GM18505 (cell line): ENCODE data around the gene LHX1.

ENCODE experiments used
- ATAC-seq: cut with Tn5 transposase; IDR thresholded peaks from one replicate; pipeline ENCODE4 v1.9.1; 2021; ENCODE audit not compliant: unreplicated experiment
- POLR2A ChIP-seq: IDR thresholded peaks from 4 replicates; pipeline ENCODE4 v1.6.1; 2011; ENCODE audit warnings: borderline replicate concordance; ENCODE audit not compliant: insufficient read depth, insufficient read length; ENCODE audit errors: extremely low read depth

The LHX1 gene

DNA sequence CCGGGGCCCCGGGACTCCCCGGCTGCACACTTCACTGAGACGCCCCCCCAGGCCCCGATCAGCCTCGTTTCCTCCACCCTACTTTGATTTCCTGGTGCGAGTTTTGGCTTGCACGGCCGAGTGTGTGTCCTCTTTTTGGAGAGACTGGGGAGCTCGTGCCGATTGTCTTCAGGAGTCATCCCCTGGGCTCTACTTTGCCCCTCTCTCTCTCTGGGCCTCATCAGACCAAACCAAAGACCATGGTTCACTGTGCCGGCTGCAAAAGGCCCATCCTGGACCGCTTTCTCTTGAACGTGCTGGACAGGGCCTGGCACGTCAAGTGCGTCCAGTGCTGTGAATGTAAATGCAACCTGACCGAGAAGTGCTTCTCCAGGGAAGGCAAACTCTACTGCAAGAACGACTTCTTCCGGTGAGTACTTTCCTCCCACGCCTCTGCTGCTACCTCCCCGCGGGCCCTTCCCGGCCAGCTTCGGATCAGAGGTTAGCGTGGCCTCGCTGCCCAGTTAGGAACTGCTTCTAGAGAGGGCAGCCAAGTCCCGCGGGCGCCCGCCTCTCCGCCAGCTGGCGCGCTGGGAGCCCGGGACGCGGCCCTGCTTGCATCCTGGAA is 787 bp downstream of the LHX1 start:
- TF ChIP-seq POLR2A, result no peak
- no peak for ATAC-seq

DNA sequence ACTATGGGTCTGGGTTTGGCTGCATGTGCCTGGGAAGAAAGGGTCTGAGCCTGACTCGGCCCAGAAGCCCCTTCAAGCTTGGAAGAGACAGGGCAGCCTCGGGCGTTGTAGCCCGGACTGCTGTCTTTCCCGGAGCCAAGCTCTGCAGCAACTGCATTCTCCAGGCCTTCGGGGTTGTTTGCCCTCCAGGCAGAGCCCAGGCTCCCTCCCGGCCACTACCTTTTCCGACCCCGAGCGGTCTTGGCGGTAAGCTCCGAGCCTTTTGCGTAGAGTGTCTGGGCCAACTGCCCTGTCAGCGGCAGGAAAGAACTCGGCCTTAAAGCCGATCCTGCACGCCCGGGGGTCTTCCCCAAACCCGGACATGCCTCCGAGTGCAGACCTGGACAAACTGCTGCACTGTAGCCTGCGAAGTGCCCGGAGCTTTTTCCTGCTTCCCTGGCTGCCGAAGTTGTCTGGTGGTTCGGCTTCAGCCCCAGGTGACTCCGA is 1.3 kb downstream of the LHX1 start:
- TF ChIP-seq POLR2A, result no peak
- ATAC-seq, result no peak

DNA sequence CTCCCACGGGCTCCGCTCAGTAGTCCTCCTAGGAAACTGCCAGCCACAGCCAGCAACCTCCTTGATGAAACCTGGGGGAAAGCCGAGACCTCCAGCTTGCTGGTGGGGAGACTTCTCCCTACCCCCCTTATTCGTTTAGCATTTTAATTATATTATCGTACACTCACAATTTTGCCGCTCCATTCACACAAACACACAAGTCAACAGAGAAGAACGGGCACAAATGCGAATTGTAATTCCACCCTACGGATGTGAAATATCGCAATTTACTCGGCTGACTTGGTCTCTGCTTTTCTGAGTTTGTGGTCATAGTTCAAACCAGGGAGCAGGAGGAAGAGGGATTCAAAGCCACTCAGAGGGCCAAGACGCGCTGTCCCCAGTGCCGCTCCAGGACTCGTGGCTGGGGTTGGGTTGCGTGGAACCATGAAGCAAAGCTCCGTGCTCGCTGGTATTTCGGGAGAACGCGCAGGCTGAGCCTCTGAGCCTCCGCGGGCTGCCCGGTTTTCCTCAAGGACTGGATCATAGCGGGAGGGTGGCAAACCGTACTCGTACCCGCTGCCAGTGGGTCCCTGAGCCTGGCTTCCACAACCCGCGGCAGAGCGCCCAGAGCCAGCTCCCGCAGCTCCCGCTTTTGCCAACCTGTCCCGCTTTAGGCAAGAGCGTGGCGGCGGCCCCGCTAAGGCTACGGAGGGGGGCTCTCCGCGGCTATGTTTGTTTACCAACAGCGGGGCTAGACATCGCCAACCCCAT is 2.0 kb downstream of the LHX1 start:
- no peak for ATAC-seq
- no peak for TF ChIP-seq POLR2A

DNA sequence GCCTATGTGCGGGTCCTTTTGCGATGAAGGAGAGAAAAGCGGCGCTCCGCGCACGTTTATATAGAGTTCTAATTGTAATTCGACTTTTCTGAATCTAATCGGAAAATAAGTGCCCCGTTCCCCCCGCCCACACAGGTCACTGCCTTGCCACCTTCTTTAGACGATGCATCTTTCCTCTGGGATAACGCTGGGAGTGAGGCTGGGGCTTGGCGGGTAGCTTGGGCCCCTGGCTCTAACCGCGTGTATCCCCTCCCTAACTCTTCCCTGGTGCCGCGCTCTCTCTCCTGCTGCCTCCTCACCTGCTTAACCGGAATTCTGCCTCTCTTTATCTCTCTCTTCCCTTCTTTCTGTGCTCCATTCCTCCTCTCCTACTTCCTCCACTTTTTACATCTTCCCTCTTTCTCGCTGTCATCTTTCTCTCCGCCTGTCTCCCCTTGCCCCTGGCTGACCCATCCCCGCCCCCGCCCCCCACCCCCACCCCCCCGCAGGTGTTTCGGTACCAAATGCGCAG is 2.6 kb downstream of the LHX1 start:
- no peak for TF ChIP-seq POLR2A
- no peak for ATAC-seq

DNA sequence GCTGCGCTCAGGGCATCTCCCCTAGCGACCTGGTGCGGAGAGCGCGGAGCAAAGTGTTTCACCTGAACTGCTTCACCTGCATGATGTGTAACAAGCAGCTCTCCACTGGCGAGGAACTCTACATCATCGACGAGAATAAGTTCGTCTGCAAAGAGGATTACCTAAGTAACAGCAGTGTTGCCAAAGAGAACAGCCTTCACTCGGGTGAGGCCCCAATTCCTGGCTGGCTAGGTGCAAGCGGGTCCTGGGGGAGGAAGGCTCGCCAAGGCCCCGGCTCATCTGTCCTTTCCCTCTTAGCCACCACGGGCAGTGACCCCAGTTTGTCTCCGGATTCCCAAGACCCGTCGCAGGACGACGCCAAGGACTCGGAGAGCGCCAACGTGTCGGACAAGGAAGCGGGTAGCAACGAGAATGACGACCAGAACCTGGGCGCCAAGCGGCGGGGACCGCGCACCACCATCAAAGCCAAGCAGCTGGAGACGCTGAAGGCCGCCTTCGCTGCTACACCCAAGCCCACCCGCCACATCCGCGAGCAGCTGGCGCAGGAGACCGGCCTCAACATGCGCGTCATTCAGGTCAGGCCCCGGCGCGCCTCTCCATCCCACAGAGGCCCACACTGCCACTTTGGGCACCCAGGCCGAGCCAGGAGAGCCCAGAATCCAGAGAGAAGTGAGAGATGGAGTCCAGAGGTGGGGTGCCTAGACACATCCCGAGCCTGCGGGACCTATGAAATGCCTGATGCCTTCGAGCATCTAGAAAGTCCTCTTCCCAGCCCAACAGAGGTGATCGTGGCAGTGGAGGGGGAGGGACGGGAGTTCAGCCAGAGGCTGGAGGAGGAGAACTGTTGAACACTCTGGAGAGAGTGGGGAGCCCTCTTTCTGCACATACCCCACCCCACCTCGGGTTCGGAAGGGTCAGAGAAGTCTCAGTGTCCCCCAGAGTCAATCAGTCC is 3.3 kb downstream of the LHX1 start:
- no peak for ATAC-seq
- TF ChIP-seq POLR2A, result no peak

DNA sequence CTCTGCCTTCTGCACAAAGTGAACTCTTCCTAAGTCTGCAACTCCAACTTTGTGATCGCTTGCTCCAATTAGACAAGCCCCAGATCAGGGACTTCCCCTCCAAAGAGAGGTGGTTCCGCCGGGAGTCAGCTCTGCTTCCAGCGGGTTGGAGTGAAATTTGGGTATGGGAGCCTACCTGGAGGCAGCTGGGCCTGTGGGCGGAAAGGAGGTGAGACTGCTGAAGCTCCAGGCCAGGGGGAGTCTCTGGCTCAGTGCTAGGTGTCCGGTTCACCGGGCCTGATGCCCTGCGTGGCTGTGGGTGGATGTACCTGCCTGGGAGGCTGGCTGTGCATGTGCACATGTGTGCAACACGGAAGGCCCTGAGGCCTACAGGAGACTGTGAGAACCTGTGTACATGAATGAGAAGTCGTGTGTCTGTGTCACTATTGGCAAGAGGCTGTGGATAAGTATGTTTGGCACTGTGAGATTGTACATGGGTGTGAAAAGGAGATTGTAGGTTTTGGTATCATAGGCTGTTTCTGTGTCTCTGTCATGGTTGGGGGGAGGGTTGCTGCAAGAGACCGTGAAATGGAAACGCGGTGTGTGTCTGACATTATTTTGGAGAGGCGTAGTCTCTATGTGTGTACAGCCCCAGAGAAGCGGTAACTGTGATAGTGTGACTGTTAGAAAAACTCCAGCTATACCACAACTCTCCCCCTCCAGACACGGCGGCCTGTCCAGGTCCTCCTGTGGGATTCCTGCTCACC is 4.2 kb downstream of the LHX1 start:
- TF ChIP-seq POLR2A, result no peak

DNA sequence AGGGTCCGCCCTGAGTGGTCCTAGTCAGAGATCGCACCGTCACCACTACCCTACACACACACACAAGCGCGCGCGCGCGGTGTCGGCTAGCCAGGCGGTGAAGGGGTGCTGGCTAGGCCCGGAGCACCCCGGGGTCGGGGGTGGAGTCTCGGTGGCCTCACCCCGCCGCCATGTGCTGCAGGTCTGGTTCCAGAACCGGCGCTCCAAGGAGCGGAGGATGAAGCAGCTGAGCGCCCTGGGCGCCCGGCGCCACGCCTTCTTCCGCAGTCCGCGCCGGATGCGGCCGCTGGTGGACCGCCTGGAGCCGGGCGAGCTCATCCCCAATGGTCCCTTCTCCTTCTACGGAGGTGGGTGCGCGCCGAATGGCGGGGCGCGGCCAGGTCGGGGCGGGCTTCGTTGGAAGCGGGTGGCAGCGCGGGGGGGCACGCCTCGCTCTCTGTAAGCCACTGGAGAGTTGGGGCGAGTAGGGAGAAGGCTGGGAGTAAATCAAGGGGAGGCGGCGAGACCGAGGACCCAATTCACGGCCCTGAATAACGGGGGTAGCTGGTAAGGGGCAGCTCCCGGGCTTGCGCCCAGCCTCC is 4.8 kb downstream of the LHX1 start:
- no peak for ATAC-seq
- no peak for TF ChIP-seq POLR2A

More for the DNA sequence above, 4.2 kb downstream of the LHX1 start:
- ATAC-seq, result no peak

DNA sequence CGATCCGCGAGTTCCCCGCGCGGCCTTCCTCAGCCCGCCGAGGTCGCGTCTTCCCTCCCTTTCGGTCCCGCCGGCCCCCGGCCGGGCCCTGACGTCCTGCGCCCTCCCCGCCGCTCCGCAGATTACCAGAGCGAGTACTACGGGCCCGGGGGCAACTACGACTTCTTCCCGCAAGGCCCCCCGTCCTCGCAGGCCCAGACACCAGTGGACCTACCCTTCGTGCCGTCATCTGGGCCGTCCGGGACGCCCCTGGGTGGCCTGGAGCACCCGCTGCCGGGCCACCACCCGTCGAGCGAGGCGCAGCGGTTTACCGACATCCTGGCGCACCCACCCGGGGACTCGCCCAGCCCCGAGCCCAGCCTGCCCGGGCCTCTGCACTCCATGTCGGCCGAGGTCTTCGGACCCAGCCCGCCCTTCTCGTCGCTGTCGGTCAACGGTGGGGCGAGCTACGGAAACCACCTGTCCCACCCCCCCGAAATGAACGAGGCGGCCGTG is 5.4 kb downstream of the LHX1 start:
- no peak for TF ChIP-seq POLR2A
- no peak for ATAC-seq

DNA sequence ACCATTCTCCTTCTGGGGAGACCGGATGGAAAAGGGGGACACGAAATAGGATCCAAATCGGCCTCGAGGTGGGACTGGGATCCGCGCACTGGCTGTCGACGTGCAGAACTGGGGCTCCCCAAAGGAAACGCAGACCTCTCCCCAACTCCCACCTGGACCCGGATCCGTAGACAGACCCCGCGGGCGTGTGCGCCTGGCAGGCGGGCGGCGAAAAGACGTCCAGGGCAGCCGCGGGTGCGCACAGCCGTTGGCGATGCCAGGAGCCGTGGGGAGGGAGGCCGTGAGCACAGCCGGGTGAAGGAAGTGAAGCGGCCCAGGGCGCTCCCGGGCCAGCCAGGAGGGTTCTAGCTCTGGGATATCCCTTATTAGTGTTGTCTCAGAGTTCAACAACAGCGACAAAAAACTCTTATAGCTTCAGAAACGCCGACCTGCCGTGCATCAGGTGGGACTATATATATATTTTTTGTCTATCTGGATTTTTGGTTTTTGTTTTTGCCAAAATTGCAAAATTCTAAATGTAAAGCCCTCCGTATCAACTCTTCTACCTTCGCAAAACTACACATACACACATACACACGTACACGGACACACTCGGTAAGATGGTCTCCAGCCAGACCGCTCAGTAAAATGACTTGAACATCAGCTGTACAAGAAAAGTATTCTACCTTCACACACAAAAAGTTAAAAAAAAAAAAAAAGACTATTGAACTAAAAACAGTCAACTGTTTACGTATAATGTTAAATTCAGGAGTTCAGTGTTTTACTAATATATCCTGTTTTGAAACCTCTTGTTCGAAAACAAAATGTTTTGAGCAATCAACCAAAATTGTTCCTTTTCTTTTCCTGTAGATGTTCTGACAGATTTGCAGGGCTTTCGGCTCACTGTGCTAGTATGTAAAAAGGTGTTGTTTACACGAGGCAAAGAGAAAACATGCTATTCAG is 6.2 kb downstream of the LHX1 start:
- TF ChIP-seq POLR2A, result no peak
- ATAC-seq, result no peak

DNA sequence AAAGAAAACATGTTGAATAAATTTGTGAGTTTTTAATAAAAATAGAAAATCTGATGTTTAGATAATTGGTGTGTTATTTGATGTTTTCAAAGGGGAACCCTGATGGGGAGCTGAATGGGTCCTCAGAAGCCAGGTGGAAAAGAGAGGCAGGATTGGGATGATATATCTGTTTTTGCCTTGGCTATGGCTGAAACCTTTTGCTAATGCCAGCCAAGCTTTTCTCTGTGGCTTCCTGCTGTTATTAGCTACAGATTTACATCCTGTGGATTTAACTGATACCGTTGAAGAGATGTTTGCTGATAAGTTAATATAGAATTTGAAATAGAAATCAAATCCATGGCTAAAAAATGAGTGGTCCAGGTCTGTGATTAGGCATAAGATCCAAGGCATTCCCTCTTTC is 7.3 kb downstream of the LHX1 start:
- no peak for TF ChIP-seq POLR2A
- ATAC-seq, result no peak

DNA sequence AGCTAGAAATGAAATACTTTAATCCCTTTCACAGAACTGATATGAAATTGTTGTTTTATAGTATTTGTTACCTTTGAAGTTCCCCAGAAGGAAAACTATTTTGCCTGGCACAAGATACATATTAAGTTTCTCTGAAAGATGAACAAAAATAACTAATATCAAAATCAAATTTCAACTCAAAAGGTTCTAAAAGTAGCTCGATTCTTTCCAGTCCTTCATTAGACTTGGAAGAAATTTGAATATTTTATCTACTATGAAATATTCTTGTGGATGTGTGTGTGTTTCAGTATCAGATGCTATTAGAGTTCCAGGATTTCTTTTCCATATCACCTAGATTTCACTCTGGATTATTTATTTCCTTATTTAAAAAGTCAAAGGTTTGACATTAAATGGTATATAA is 7.9 kb downstream of the LHX1 start:
- ATAC-seq, result no peak
- no peak for TF ChIP-seq POLR2A
